Cardiac fibroblast (primary cell): ENCODE data around the gene RALGDS.
"Not testable (repeated sequence)": the region's sequence is repeated elsewhere in the genome, so short reads cannot be mapped to it uniquely, and the experiment has no call there.

Experiments
- DNase-seq, 2 donors: peaks; one replicate each; pipeline versions ENCODE4 v3.0.0 to v3.0.0-alpha.2; 2010; ENCODE audit warnings: low read depth in 2 of 2
- H3K4me3 ChIP-seq, 2 donors: replicated peaks in 1 of 2; 1 replicate in 1 of 2; 2 replicates in 1 of 2; pipeline ENCODE4 v1.5.1; 2011; ENCODE audit warnings: low read depth in 2 of 2, low read length in 2 of 2, mild to moderate bottlenecking in 2 of 2, moderate library complexity in 1 of 2
- CTCF ChIP-seq: IDR thresholded peaks from one replicate; pipeline ENCODE4 v1.5.1; 2011; ENCODE audit warnings: low read depth, mild to moderate bottlenecking, low read length, inconsistent platforms

Gene RALGDS

DNA sequence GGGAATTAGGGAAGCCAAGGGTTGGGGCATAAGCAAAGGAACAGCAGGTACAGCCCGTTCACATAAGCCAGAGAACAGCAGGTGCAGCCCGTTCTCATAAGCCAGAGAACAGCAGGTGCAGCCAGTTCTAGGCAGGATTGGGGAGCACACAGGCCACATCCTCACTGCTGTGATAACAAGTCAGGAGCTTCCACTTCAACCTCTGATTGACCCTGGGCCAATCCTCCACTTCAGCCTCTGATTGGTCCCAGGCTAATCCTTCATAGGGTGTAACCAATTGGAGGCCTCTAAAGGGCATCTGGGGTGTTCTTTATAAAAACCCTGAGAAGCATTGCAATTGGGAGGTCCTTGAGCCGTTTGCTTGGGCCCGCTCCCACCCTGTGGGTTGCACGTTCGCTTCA is 31.8 kb downstream of the RALGDS start:
- no peak for TF ChIP-seq CTCF
- no peak for DNase-seq

GRCh38 chr9:133088756-133089155 is 32.3 kb downstream of the RALGDS start:
- no peak for TF ChIP-seq CTCF
- no peak for DNase-seq
- no peak overlapping the region for H3K4me3 ChIP-seq

More for the DNA sequence above, 31.8 kb downstream of the RALGDS start:
- no peak overlapping the region for H3K4me3 ChIP-seq

- no peak for DNase-seq
- TF ChIP-seq CTCF = no peak
- no peak overlapping the region for H3K4me3 ChIP-seq
These were observed 32.8 kb downstream of the RALGDS start for GRCh38 chr9:133088146-133088750.

DNA sequence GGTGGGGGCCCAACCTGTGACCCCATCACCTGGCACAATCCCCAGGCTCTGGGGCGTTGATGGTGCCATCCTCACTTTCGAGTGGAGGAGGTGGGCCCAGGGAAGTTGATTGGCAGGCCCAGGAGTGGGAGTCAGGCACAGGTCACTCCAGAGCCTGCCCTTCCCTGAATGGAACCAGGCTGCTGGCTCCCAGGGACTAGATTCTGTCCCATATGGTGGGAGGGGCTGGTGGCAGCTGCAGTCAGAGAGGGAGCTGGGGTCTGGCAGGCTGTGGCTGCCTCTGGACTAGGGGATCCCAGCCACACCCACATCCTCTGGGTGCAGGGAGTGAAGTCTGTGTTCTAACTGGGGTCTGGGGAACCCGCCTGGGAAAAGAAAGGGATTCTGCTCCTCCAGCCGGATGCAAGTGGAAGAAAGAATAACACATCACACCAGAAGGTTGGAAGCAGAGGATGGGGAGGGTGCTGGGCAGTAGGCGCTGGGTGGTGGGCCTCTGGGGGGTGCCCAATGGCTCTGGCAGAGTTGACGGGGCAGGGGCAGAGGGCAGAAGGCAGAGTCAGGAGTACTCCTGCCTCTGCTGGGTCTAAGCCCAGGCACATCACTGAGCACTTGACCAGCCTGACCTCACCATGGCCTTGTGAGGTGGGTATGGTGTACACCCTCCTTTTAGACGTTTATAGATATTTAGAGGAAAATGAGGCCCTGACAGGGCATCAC is 33.5 kb downstream of the RALGDS start:
- TF ChIP-seq CTCF = no peak
- no peak overlapping the region for H3K4me3 ChIP-seq
- no peak for DNase-seq

- DNase-seq = no peak
- no peak overlapping the region for H3K4me3 ChIP-seq
- TF ChIP-seq CTCF = no peak
These were observed 34.1 kb downstream of the RALGDS start for GRCh38 chr9:133086894-133087293.

- not testable (repeated sequence) for DNase-seq, H3K4me3 ChIP-seq
These were observed 34.7 kb downstream of the RALGDS start for GRCh38 chr9:133086212-133086860.

DNA sequence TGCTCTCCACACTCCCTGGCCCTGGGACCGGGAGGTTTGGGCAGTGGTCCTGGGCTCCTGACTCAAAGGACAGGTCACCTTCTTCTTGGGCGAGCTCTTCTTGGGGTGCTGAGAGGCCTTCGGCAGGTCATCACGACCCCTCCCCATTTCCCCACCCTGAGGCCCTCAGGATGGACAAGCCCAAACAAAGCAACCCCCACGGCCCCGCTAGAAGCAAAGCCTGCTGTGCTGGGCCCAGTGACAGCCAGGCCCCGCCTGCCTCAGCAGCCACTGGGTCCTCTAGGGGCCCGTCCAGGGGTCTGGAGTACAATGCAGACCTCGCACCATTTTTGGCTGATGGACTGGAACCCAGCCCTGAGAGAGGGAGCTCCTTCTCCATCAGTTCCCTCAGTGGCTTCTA is 37.4 kb downstream of the RALGDS start:
- not testable (repeated sequence) for H3K4me3 ChIP-seq, DNase-seq

DNA sequence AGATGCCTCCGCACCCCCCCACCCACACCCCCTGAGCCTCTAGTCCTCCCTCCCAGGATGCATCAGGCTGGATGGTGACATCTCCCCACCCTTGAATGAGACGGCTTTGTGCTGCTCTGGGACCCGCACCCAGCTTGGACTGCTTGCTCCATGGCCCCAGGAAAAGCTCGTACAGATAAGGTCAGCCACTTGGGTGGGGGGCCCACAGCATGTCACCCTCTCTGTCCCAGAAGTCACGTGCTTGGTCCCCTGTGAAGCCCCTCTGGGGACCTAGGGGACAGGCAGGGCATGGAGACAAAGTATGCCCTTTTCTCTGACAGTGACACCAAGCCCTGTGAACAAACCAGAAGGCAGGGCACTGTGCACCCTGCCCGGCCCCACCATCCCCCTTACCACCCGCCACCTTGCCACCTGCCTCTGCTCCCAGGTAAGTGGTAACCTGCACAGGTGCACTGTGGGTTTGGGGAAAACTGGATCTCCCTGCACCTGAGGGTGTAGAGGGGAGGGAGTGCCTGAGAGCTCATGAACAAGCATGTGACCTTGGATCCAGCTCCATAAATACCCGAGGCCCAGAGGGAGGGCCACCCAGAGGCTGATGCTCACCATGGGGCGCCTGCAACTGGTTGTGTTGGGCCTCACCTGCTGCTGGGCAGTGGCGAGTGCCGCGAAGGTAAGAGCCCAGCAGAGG is 38.9 kb downstream of the RALGDS start:
- not testable (repeated sequence) for DNase-seq, H3K4me3 ChIP-seq

DNA sequence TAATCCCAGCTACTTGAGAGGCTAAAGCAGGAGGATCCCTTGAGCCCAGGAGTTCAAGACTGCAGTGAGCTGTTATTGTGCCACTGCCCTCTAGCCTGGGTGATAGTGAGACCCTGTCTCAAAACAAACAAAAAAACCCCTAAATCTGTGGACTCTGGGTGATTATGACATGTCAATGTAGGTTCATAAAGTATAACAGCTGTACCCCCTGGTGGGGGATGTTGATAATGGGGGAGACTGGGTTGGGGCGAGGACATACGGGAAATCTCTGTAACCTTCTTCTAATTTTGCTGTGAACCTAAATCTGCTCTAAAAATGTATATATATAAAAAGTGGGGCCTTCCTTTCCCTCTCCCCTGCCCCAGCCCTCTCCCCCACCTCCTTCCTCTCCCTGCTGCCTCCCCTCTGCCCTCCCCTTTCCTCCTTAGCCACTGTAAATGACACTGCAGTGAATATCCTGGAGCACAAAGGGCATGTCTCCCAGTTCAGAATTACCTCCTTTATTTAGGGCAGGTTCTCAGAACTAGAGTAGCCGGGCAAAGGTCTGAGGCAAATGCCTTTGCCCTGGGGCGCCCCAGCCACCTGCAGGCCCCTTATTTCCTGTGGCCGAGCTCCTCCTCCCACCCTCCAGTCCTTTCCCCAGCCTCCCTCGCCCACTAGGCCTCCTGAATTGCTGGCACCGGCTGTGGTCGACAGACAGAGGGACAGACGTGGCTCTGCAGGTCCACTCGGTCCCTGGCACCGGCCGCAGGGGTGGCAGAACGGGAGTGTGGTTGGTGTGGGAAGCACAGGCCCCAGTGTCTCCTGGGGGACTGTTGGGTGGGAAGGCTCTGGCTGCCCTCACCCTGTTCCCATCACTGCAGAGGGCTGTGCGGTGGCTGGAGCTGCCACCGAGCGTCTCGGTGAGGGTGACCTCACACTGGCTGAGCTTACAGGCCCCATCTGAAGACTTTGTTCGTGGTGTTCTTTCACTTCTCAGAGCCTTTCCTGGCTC is 40.0 kb downstream of the RALGDS start:
- not testable (repeated sequence) for H3K4me3 ChIP-seq, DNase-seq
